HepG2 (cell line): Measurements from ENCODE around the gene SOBP. TPM values are rescaled to one million over a fixed set of nuclear protein-coding genes. Genes with fewer than 3 reads are reported as not detected.

ENCODE experiments used
- ARNTL ChIP-seq: sonication (generic); formaldehyde crosslinking; IDR thresholded peaks from 2 replicates; pipeline ENCODE4 v1.4.0; 2020; ENCODE audit warnings: mild to moderate bottlenecking, missing genetic modification reagents
- HDAC1 ChIP-seq: sonication (generic); formaldehyde crosslinking; IDR thresholded peaks from 2 replicates; pipeline ENCODE4 v1.5.1; 2020; ENCODE audit warnings: mild to moderate bottlenecking, missing genetic modification reagents
- HNRNPLL ChIP-seq: fragments of 200-400 bp; formaldehyde crosslinking; IDR thresholded peaks from 2 replicates; pipeline ENCODE4 v1.6.1; 2017; ENCODE audit warnings: mild to moderate bottlenecking, low read depth, low read length; ENCODE audit not compliant: poor library complexity, severe bottlenecking
- KDM3A ChIP-seq: IDR thresholded peaks from 2 replicates; pipeline ENCODE4 v1.6.1; 2018; ENCODE audit warnings: low read depth, missing compliant biosample characterization
- MED13 ChIP-seq: sonication (generic); formaldehyde crosslinking; IDR thresholded peaks from 2 replicates; pipeline ENCODE4 v1.5.0; 2020; ENCODE audit warnings: missing genetic modification reagents
- RBM39 ChIP-seq: fragments of 200-400 bp; formaldehyde crosslinking; IDR thresholded peaks from one replicate; pipeline ENCODE4 v1.6.1; 2018; ENCODE audit warnings: antibody characterized with exemption, mild to moderate bottlenecking, low read depth, low read length; ENCODE audit not compliant: poor library complexity, severe bottlenecking
- RFX5 ChIP-seq: IDR thresholded peaks from 2 replicates; pipeline ENCODE4 v1.6.1; 2011; ENCODE audit warnings: low read depth, low read length, improper control_type of control experiment
- SYNCRIP ChIP-seq: fragments of 200-400 bp; formaldehyde crosslinking; IDR thresholded peaks from 2 replicates; pipeline ENCODE4 v1.6.1; 2018; ENCODE audit warnings: mild to moderate bottlenecking, low read depth, low read length; ENCODE audit not compliant: insufficient read depth
- TGIF2 ChIP-seq: IDR thresholded peaks from 2 replicates; pipeline ENCODE4 v1.6.1; 2016; ENCODE audit warnings: control low read depth, missing compliant biosample characterization
- ZBTB21 ChIP-seq: sonication (generic); formaldehyde crosslinking; IDR thresholded peaks from 2 replicates; pipeline ENCODE4 v1.4.0; 2020; ENCODE audit warnings: missing genetic modification reagents
- ZFYVE20 ChIP-seq: sonication (generic); formaldehyde crosslinking; IDR thresholded peaks from 2 replicates; pipeline ENCODE4 v1.8.0; 2023; ENCODE audit warnings: low read depth, mild to moderate bottlenecking, moderate library complexity, missing genetic modification reagents, borderline replicate concordance
- ZMYM3 ChIP-seq: sonication (generic); formaldehyde crosslinking; IDR thresholded peaks from 2 replicates; pipeline ENCODE4 v1.5.1; 2020; ENCODE audit warnings: mild to moderate bottlenecking, missing genetic modification reagents
- ZNF274 ChIP-seq: sonication (generic); formaldehyde crosslinking; IDR thresholded peaks from 2 replicates; pipeline ENCODE4 v1.5.1; 2020; ENCODE audit warnings: mild to moderate bottlenecking, missing genetic modification reagents
- ZNF34 ChIP-seq: sonication (generic); formaldehyde crosslinking; IDR thresholded peaks from 2 replicates; pipeline ENCODE4 v1.4.0; 2020; ENCODE audit warnings: mild to moderate bottlenecking, missing genetic modification reagents, borderline replicate concordance
- ZNF383 ChIP-seq: sonication (generic); formaldehyde crosslinking; IDR thresholded peaks from 2 replicates; pipeline ENCODE4 v1.4.0; 2020; ENCODE audit warnings: missing genetic modification reagents, mild to moderate bottlenecking, borderline replicate concordance
- ZNF496 ChIP-seq: sonication (generic); formaldehyde crosslinking; IDR thresholded peaks from 2 replicates; pipeline ENCODE4 v1.8.1; 2023; ENCODE audit warnings: mild to moderate bottlenecking, moderate library complexity, missing genetic modification reagents; ENCODE audit not compliant: insufficient replicate concordance
- ZNF550 ChIP-seq: sonication (generic); formaldehyde crosslinking; IDR thresholded peaks from 2 replicates; pipeline ENCODE4 v1.4.0; 2020; ENCODE audit warnings: mild to moderate bottlenecking, missing genetic modification reagents, borderline replicate concordance
- ZNF589 ChIP-seq: sonication (generic); formaldehyde crosslinking; conservative IDR thresholded peaks from 2 replicates; pipeline ENCODE4 v1.8.0; 2022; ENCODE audit warnings: mild to moderate bottlenecking, moderate library complexity, missing genetic modification reagents
- polyA plus RNA-seq, 8 experiments: library from polyadenylated mRNA; depleted of rRNA in 3 of 8; stranded (reverse) in 7 of 8; unstranded in 1 of 8; fragments of >200 nt; fragmentation: Illumina TruSeq in 4 of 8; extraction: Trizol in 4 of 8; gene quantifications; 2 replicates each; pipeline versions ENCODE4 v1.2.1 to v1.2.3, GENCODE V29; 2011 to 2016; ENCODE audit warnings: low read depth in 4 of 8, missing spikeins in 1 of 8, mixed read lengths in 1 of 8; ENCODE audit not compliant: insufficient read depth in 1 of 8
- total RNA-seq, 5 experiments: library from RNA; depleted of rRNA; stranded (reverse); fragments of >200 nt; fragmentation: Illumina TruSeq; extraction: Trizol; gene quantifications; 2 replicates each; pipeline ENCODE4 v1.2.3, GENCODE V29; 2016; ENCODE audit warnings: low read depth in 1 of 5
- TF ChIP-seq, protein P1 (sequence below): sonication (generic); formaldehyde crosslinking; IDR thresholded peaks from 2 replicates; pipeline ENCODE4 v1.9.0; 2021; ENCODE audit warnings: missing genetic modification reagents, borderline replicate concordance
- TF ChIP-seq, protein P2 (sequence below): sonication (generic); formaldehyde crosslinking; IDR thresholded peaks from 2 replicates; pipeline ENCODE4 v1.4.0; 2020; ENCODE audit warnings: missing genetic modification reagents
- TF ChIP-seq, protein P3 (sequence below): sonication (generic); formaldehyde crosslinking; IDR thresholded peaks from 2 replicates; pipeline ENCODE4 v1.8.0; 2022; ENCODE audit warnings: mild to moderate bottlenecking, missing genetic modification reagents, borderline replicate concordance
- TF ChIP-seq, protein P4 (sequence below): sonication (generic); formaldehyde crosslinking; IDR thresholded peaks from 2 replicates; pipeline ENCODE4 v1.8.0; 2022; ENCODE audit warnings: mild to moderate bottlenecking, missing genetic modification reagents; ENCODE audit not compliant: insufficient replicate concordance

Gene SOBP
- total and polyA plus RNA-seq, 2 of the 13 experiments (the other 11 are each of a cell fraction or from before 2014, with no cell fraction given) = 1.5 to 6.9 TPM

DNA sequence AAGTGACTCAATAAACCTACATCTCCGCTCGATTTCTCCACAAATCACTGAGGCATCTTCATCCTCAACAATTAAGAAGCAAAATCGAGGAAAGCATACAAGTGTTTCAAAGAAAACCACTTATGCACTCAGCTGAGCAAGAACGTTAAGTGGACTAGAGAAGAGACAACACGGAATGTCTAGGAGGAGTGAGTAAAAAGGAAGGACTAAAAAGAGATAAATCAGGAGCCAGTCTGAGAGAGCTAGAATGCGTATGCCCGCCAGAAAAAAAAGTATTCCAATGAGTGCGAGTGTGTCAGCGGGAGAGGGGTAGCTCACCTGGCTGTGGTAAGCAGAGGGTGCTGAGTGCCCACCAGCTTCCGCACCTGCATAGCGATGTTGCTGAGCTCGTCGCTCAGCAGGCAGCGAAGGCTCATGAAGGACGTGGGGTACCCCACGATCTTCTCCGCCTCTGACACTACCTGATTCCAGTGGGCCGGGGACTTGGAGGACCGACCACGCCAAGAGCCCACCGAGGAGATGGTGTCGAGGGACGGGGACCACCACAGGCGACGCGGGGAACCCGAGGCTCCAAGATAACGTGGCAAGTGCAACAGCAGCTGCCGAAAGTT is 31.1 kb upstream of the SOBP start (continued):
- TF ChIP-seq ZNF589 (CRISPR knock-in tag) (0 out of 2 replicates have a peak, but pooled peaks have one; percentile 11), TGIF2 (CRISPR knock-in tag) (no peak), KDM3A (no peak), RFX5 (peak; percentile 17; the same call in 1 of the 2 replicates), ZBTB21 (CRISPR knock-in tag) (no peak), ZMYM3 (CRISPR knock-in tag) (no peak), ZFYVE20 (CRISPR knock-in tag) (no peak), MED13 (CRISPR knock-in tag) (no peak), ZNF550 (CRISPR knock-in tag) (0 out of 2 replicates have a peak, but pooled peaks have one; percentile 50), SYNCRIP (no peak), ZNF34 (no peak), HDAC1 (peak; percentile 41; the same call in 1 of the 2 replicates), ZNF496 (CRISPR knock-in tag) (no peak), ZNF383 (CRISPR knock-in tag) (no peak), RBM39 (no peak), ZNF274 (CRISPR knock-in tag) (peak; percentile 33; the same call in 1 of the 2 replicates), HNRNPLL (peak; percentile 0), ARNTL (CRISPR knock-in tag) (no peak)
- TF ChIP-seq, protein P1, sequence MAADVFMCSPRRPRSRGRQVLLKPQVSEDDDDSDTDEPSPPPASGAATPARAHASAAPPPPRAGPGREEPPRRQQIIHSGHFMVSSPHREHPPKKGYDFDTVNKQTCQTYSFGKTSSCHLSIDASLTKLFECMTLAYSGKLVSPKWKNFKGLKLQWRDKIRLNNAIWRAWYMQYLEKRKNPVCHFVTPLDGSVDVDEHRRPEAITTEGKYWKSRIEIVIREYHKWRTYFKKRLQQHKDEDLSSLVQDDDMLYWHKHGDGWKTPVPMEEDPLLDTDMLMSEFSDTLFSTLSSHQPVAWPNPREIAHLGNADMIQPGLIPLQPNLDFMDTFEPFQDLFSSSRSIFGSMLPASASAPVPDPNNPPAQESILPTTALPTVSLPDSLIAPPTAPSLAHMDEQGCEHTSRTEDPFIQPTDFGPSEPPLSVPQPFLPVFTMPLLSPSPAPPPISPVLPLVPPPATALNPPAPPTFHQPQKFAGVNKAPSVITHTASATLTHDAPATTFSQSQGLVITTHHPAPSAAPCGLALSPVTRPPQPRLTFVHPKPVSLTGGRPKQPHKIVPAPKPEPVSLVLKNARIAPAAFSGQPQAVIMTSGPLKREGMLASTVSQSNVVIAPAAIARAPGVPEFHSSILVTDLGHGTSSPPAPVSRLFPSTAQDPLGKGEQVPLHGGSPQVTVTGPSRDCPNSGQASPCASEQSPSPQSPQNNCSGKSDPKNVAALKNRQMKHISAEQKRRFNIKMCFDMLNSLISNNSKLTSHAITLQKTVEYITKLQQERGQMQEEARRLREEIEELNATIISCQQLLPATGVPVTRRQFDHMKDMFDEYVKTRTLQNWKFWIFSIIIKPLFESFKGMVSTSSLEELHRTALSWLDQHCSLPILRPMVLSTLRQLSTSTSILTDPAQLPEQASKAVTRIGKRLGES (CRISPR knock-in tag) = 0 out of 2 replicates have a peak, but pooled peaks have one; percentile 36
- TF ChIP-seq, protein P2, sequence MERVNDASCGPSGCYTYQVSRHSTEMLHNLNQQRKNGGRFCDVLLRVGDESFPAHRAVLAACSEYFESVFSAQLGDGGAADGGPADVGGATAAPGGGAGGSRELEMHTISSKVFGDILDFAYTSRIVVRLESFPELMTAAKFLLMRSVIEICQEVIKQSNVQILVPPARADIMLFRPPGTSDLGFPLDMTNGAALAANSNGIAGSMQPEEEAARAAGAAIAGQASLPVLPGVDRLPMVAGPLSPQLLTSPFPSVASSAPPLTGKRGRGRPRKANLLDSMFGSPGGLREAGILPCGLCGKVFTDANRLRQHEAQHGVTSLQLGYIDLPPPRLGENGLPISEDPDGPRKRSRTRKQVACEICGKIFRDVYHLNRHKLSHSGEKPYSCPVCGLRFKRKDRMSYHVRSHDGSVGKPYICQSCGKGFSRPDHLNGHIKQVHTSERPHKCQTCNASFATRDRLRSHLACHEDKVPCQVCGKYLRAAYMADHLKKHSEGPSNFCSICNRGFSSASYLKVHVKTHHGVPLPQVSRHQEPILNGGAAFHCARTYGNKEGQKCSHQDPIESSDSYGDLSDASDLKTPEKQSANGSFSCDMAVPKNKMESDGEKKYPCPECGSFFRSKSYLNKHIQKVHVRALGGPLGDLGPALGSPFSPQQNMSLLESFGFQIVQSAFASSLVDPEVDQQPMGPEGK = no peak
- TF ChIP-seq, protein P3, sequence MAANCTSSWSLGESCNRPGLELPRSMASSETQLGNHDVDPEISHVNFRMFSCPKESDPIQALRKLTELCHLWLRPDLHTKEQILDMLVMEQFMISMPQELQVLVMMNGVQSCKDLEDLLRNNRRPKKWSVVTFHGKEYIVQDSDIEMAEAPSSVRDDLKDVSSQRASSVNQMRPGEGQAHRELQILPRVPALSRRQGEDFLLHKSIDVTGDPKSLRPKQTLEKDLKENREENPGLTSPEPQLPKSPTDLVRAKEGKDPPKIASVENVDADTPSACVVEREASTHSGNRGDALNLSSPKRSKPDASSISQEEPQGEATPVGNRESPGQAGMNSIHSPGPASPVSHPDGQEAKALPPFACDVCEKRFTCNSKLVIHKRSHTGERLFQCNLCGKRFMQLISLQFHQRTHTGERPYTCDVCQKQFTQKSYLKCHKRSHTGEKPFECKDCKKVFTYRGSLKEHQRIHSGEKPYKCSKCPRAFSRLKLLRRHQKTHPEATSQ (CRISPR knock-in tag) = no peak
- TF ChIP-seq, protein P4, sequence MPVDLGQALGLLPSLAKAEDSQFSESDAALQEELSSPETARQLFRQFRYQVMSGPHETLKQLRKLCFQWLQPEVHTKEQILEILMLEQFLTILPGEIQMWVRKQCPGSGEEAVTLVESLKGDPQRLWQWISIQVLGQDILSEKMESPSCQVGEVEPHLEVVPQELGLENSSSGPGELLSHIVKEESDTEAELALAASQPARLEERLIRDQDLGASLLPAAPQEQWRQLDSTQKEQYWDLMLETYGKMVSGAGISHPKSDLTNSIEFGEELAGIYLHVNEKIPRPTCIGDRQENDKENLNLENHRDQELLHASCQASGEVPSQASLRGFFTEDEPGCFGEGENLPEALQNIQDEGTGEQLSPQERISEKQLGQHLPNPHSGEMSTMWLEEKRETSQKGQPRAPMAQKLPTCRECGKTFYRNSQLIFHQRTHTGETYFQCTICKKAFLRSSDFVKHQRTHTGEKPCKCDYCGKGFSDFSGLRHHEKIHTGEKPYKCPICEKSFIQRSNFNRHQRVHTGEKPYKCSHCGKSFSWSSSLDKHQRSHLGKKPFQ = no peak
